Activated T-cell treated with anti-CD3 and anti-CD28 coated beads, Interleukin-2, amount 50 U/mL, for 4 hours (primary cell): ENCODE data around the gene RYR2. TPM values are rescaled to one million over a fixed set of nuclear protein-coding genes. Genes with fewer than 3 reads are reported as not detected.

Experiments used
- ATAC-seq, 2 donors: fragments of 200-7000 bp; cut with Tn5 transposase; one replicate each; pipeline ENCODE4 v1.10.0; 2021
- DNase-seq: peaks from one replicate; pipeline ENCODE4 v3.0.0-alpha.2; 2020
- H3K27me3 Mint-ChIP-seq: one replicate; pipeline ENCODE4 v1.8.0; 2021; ENCODE audit warnings: low read depth, mixed read lengths
- H3K36me3 Mint-ChIP-seq: one replicate; pipeline ENCODE4 v1.8.0; 2022; ENCODE audit warnings: mixed read lengths; ENCODE audit not compliant: insufficient read depth
- H3K4me1 Mint-ChIP-seq: one replicate; pipeline ENCODE4 v1.8.0; 2021; ENCODE audit warnings: low read depth, mixed read lengths
- H3K4me3 Mint-ChIP-seq: one replicate; pipeline ENCODE4 v1.8.0; 2021; ENCODE audit warnings: mild to moderate bottlenecking, moderate library complexity, mixed read lengths
- H3K9me3 Mint-ChIP-seq: one replicate; pipeline ENCODE4 v1.8.0; 2021; ENCODE audit warnings: mixed read lengths
- total RNA-seq, 3 donors: library from RNA; stranded (reverse); gene quantifications; one replicate each; pipeline ENCODE4 v1.2.1, GENCODE V29; 2021

Gene RYR2
- total RNA-seq = under 1 TPM; 0.05 to 0.08 (median 0.05) TPM

DNA sequence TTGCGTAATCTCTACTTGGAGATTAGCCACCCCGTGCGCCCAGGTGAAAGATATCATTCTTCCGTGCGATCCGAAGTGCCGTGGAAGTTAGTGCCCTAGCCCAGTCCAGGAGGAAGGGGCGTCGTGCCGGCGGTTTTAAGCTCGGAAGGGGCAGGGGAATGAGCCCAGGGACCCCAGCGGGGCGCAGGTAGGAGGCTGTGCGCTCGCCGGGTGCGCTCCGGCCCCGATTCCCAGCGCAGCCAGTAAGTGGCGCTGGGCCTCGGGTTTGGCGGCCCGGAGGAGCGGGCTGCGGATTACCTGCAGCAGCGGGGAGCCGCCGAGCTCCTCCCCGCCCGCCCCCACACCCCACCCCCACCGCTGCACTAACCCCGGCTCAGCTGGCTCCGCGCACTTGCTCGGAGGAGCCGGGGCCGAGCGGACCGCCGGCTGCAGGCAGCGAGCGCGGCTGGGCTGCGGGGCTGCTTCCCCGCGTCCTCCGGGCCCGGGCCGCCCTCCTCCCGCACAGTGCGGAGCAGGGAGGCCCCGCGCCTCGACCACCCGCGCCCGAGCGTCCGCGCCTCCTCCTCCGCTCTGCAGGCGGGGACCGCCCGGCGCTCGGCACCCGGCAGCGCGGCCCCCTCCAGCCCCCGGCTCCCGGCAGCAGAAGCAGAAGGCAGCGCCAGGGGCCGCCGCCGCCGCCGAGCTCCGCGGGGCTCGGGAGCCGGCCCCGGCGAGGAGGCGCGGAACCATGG is at the start of gene RYR2:
RYR2 (plus strand) TSS at position 390 of the 731 bp plus-strand sequence; CDS start at position 728, 338 bp downstream.
- DNase-seq = no peak
- H3K27me3 Mint-ChIP-seq = peaks cover 51% of the 10 kb centered on the region
- no peaks in the 10 kb centered on the region for H3K9me3 Mint-ChIP-seq
- H3K36me3 Mint-ChIP-seq = no peaks in the 10 kb centered on the region
- peak; percentile 28 to 49 for ATAC-seq
- no peak within 1 kb of the TSS for H3K4me3 Mint-ChIP-seq
- peaks cover 11% of the 10 kb centered on the region for H3K4me1 Mint-ChIP-seq

DNA sequence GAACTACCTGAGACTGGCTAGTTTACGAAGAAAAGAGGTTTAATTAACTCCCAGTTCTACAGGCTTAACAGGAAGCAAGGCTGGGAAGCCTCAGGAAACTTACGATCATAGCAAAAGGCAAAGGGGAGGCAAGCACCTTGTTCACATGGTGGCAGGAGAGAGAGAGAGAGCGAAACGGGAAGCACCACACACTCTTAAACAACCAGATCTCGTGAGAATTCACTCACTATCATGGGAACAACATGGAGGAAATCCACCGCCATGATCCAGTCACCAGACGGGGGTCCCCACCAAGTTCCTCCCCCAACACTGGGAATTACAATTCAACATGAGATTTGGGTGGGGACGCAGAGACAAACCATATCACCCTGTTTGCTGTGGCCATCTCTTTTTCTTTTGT is 49.5 kb upstream of the RYR2 start:
- H3K4me3 Mint-ChIP-seq = no peak overlapping the region

DNA sequence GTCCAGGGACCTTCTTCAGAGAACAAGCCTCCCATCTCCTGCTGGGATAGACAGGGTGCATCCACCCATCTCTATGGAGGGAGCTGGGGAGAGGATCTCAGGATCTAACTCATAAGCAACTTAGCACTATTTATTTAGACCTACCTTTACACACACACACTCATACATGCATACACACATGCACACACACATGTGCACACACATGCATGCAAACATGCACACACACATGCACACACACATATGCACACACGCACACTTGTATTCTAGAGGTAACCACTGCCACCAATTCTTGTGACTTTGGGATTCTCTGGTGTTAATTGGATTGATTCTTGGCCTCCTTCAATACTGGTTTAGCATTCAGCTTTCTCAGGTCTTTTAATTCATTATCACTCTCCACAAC is 47.5 kb upstream of the RYR2 start:
- no peak overlapping the region for H3K4me3 Mint-ChIP-seq
- H3K4me1 Mint-ChIP-seq = no peaks in the 10 kb centered on the region
- no peak for DNase-seq
- ATAC-seq = no peak
- no peaks in the 10 kb centered on the region for H3K36me3 Mint-ChIP-seq
- H3K9me3 Mint-ChIP-seq = peaks cover 17% of the 10 kb centered on the region
- peaks cover 5% of the 10 kb centered on the region for H3K27me3 Mint-ChIP-seq

More for the DNA sequence above, 49.5 kb upstream of the RYR2 start:
- ATAC-seq (no peak), DNase-seq (no peak)
- Mint-ChIP-seq H3K36me3 (no peaks in the 10 kb centered on the region), H3K9me3 (peaks cover 17% of the 10 kb centered on the region), H3K4me1 (no peaks in the 10 kb centered on the region), H3K27me3 (peaks cover 5% of the 10 kb centered on the region)

DNA sequence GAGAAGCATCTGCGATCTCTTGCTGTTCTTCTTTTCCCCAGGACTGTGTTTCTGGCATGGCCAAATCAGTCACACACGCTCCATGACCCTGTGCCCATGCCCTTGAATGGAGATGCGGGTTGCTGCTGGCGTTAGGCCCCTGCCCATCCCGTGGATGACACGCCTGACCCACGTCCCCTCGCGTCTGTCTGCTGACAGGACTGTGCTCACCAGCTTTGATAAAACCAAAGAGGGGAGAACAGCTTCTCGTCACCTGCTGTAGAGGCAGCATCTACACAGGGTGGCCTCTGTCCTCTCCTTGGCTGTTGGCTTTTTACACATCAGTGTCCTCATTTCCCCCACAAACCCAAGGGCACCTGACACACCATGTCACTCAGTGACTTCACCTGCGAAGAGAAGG is 44.6 kb upstream of the RYR2 start:
- no peak overlapping the region for H3K4me3 Mint-ChIP-seq
- H3K36me3 Mint-ChIP-seq = no peaks in the 10 kb centered on the region
- ATAC-seq (no peak), DNase-seq (no peak)
- H3K9me3 Mint-ChIP-seq = no peaks in the 10 kb centered on the region
- H3K4me1 Mint-ChIP-seq = no peaks in the 10 kb centered on the region
- H3K27me3 Mint-ChIP-seq = peaks cover under 1% of the 10 kb centered on the region

DNA sequence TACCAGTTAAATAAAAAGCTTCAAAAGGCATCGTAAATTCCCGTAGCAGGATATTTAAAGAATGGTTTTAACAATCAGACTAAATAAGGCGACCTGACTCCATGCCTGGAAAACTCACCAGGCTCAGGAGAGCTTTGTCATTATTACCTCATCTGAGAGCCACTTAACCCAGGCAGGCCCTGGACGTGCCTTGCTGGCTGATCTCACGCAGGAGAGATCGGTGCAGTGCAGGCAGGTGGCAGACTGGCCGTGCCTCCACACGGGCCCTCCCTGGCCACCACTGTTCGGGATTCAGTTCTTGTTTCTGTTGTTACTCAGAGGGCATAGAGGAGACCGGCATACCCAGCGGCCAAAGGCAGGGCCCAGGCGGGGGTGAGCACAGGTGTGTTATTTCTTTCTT is 44.1 kb upstream of the RYR2 start:
- Mint-ChIP-seq H3K9me3 (no peaks in the 10 kb centered on the region), H3K36me3 (no peaks in the 10 kb centered on the region), H3K4me1 (no peaks in the 10 kb centered on the region), H3K27me3 (no peaks in the 10 kb centered on the region), H3K4me3 (no peak overlapping the region)
- ATAC-seq (no peak), DNase-seq (no peak)

DNA sequence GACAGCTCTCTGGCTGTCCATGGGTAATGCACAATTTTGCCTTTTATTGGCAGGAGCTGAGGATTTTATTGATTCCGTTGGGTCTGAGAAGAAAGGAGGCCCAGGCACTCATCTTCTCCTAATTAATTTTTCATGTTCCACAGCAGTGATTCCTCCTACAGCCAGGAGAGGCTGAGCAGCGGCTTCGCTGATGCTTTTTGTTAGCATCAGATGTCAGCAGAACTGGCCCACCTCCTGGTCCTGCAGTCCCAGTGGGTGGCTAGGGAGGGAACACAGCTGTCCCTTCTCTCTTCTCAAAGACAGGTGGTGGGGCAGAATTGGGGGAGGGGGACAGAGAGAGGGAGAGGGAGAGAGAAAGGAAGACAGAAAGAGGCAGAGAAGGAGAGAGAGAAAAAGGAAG is 43.4 kb upstream of the RYR2 start:
- no peak for DNase-seq
- Mint-ChIP-seq H3K4me3 (no peak overlapping the region), H3K9me3 (no peaks in the 10 kb centered on the region), H3K36me3 (no peaks in the 10 kb centered on the region), H3K27me3 (peaks cover 3% of the 10 kb centered on the region), H3K4me1 (no peaks in the 10 kb centered on the region)
- no peak for ATAC-seq

DNA sequence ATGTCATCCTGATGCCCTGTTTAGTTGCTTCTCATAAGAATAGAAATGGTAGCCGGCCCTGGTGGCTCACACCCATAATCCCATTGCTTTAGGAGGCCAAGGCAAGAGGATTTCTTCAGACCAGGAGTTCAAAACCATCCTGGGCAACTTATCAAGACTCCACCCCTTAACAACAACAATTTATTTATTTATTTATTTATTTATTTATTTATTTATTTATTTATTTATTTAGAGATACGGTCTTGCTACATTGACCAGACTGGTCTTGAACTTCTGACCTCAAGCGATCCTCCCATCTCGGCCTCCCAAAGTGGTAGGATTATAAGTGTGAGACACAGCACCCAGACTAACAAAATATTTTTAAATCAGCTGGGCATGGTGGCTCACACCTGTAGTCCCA is 41.8 kb upstream of the RYR2 start:
- no peaks in the 10 kb centered on the region for H3K9me3 Mint-ChIP-seq
- H3K36me3 Mint-ChIP-seq = no peaks in the 10 kb centered on the region
- ATAC-seq (no peak), DNase-seq (no peak)
- H3K4me1 Mint-ChIP-seq = no peaks in the 10 kb centered on the region
- H3K4me3 Mint-ChIP-seq = no peak overlapping the region
- peaks cover 3% of the 10 kb centered on the region for H3K27me3 Mint-ChIP-seq

DNA sequence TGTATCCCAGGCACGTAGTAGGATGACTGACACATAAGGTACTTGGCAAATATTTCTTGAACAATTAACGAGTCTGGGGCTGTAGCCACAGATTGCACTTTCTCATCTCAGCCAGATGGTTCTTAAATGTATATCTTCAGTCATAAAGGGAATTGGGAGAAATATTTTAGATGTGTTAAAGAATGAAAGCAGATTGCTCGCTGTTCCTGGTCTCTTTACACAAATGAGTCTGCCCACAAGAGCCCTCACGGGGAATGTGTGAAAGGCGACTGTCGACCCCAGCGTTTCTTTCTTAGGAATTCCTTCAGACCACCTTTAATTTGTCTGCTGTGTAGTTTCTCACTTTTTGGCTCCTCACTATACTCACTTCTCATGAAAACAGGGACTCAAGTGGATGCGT is 38.5 kb upstream of the RYR2 start:
- Mint-ChIP-seq H3K4me1 (no peaks in the 10 kb centered on the region), H3K36me3 (no peaks in the 10 kb centered on the region), H3K27me3 (peaks cover 3% of the 10 kb centered on the region), H3K4me3 (no peak overlapping the region), H3K9me3 (no peaks in the 10 kb centered on the region)
- DNase-seq = no peak
- ATAC-seq = no peak

DNA sequence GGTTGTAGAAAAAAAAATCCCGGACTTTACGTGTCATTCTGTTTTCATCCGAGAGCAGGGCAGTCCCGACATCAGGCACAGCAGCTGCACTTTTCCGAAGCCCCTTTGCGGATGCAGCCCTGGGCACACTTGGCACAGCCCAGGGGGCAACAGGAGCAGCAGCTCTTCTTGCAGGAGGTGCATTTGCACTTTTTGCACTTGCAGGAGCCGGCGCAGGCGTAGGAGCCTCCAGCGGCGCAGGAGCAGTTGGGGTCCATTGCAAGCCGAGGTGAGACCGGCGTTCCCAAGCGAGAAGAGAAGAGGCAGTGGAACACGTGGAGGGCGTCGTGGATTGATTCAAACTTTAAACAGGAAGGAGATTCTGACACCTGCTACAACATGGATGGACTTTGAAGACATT is 37.9 kb upstream of the RYR2 start, which contains the start of gene MT1HL1:
MT1HL1 (minus strand) TSS at position 326 of the 400 bp plus-strand sequence; CDS start at position 257, 69 bp downstream.
- DNase-seq (no peak), ATAC-seq (no peak)
- H3K4me3 Mint-ChIP-seq = no peak within 1 kb of the TSS
- no peaks in the 10 kb centered on the region for H3K36me3 Mint-ChIP-seq
- no peaks in the 10 kb centered on the region for H3K9me3 Mint-ChIP-seq
- H3K4me1 Mint-ChIP-seq = no peaks in the 10 kb centered on the region
- peaks cover 3% of the 10 kb centered on the region for H3K27me3 Mint-ChIP-seq

DNA sequence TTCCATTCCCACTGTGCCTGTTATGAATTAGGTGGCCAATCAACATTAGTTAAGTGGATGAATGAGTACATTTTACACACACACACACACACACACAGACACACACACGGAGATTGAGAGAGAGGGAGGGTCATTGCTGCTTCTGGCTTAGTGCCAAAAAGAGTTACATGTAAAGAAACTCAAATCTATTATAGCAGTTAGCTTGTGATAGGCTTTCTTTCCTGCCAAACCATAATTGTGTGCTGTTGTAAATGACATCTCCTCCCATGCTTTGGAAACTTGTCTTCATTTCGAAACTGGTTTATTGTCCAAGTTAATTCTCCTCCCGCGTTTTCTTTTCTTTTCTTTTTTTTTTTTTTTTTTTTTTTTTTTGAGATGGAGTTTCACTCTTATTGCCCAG is 36.3 kb upstream of the RYR2 start:
- Mint-ChIP-seq H3K4me3 (no peak overlapping the region), H3K9me3 (no peaks in the 10 kb centered on the region), H3K4me1 (no peaks in the 10 kb centered on the region), H3K27me3 (peaks cover 3% of the 10 kb centered on the region), H3K36me3 (no peaks in the 10 kb centered on the region)
- no peak for ATAC-seq
- DNase-seq = no peak

DNA sequence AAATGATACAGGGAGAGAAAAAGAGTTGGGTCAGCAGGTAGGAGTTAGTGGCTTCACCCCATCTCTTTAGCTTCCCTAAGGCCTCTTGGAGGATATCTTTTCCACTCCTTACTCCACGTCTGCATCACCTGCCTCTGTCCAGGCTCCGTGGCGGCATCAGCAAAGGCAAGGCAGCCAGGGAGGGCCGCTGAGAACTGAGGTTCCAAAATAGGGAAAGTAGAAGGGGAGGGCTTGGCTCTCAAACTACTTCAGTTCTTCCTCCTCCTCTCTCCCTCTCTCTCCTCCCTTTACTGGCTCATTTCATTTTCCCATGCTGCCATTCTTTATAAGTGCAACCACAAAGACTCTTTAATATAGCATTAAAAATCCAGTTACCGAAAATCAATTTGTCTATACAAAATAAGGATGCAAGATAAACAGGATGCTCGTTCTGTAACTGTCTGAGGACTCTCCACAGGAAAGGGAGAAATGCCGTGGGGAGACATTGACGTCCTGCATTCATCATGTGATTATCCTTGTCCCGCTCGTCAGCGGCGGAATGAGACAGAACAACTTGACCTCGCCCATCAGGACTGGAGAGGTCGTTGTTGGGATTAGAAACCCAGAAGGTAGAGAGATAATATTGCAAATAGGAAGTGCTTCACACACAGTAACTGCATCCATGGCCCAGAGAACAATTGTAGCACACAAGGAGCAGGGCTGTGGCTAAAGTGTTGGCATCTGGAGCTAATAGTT is 34.7 kb upstream of the RYR2 start:
- Mint-ChIP-seq H3K9me3 (no peaks in the 10 kb centered on the region), H3K27me3 (peaks cover 3% of the 10 kb centered on the region), H3K4me3 (no peak overlapping the region), H3K4me1 (no peaks in the 10 kb centered on the region), H3K36me3 (no peaks in the 10 kb centered on the region)
- ATAC-seq (no peak), DNase-seq (no peak)

DNA sequence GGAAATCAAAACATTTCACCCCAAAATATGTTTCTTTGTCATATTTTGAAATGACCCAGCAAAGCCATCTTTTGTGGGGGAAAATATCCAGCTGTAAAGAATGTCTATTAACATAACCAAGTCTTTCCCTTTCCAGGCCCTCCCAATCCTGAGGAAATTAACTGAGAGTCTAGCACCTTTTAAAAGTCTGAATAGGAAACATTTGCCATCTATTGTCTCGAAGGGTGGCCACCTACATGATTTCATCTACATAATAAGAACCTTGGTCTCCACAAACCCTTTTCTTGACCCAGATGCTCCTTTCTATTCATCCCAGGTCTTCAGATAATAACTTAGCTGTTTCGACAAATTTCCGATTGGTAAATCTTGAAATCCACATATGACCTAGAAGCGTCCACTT is 32.4 kb upstream of the RYR2 start:
- Mint-ChIP-seq H3K9me3 (no peaks in the 10 kb centered on the region), H3K4me3 (no peak overlapping the region), H3K27me3 (no peaks in the 10 kb centered on the region), H3K4me1 (no peaks in the 10 kb centered on the region), H3K36me3 (no peaks in the 10 kb centered on the region)
- DNase-seq = no peak
- ATAC-seq = no peak

DNA sequence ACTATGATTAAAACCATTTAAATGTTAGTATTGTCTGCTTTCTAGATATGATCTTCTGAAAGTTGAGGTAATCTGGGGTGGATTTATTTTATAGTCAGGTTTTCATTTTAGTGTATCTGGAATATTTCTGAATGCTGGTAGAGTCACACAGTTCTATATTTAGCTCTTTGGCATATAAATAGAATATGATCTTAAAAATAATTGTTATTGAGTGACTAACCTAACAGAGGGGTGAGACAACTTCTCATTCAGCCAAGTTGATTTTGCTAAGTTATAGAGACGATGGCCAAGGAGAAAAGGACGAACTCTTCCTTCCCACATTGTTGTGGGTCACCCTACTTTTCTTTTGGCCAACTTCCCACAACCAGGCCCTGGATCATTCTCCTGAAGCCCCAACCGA is 30.6 kb upstream of the RYR2 start:
- ATAC-seq (no peak), DNase-seq (no peak)
- no peaks in the 10 kb centered on the region for H3K27me3 Mint-ChIP-seq
- no peak overlapping the region for H3K4me3 Mint-ChIP-seq
- no peaks in the 10 kb centered on the region for H3K36me3 Mint-ChIP-seq
- H3K4me1 Mint-ChIP-seq = no peaks in the 10 kb centered on the region
- H3K9me3 Mint-ChIP-seq = no peaks in the 10 kb centered on the region

DNA sequence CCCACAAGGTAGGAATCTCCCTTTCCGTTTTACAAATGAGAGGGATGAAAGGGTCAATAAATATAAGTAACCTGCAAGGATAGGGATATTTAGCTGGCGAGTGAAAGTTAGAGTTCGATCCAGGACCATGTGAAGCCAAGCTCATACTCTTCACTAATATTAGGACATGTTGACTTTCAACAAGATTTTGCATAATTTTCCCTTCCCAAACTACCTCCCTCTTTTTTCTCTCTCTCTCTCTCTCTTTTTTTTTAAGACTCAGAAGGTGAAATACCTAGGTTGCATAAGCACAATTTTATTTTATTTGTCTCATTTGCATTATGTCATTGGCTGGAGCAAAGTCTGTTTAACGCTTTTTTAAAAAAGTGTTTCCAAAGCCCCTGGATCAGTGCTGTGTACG is 29.6 kb upstream of the RYR2 start:
- Mint-ChIP-seq H3K4me1 (no peaks in the 10 kb centered on the region), H3K9me3 (no peaks in the 10 kb centered on the region), H3K27me3 (no peaks in the 10 kb centered on the region), H3K4me3 (no peak overlapping the region), H3K36me3 (no peaks in the 10 kb centered on the region)
- ATAC-seq (no peak), DNase-seq (no peak)

DNA sequence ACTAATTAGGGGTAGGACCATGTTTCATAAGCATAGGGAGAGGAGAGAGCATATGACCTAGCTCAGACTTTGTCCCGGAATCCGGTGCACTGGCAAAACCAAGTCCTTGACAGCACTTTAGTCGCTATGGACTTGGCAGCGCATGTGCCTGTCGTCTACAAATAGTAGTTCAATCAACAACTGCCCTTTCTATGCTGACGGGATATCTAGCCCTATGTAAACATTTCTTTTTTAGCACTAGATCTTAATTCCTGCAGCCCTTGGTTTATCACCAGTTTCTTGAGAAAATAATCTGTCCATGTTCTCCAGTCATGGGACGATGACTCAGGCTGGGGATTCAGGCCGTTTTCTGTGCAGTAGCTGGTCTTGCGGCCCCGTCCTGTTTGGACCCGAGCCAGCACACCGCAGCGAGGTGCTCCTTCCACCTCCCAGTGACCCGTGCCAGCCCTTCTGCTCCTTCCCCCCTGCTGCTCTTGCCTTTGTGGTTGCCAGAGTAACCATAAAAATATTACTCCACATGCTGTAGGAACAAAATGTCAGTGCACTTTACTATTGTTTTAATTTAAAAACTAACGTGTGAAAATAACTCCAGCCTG is 29.1 kb upstream of the RYR2 start:
- Mint-ChIP-seq H3K4me3 (no peak overlapping the region), H3K27me3 (peaks cover under 1% of the 10 kb centered on the region), H3K4me1 (no peaks in the 10 kb centered on the region), H3K9me3 (no peaks in the 10 kb centered on the region), H3K36me3 (no peaks in the 10 kb centered on the region)
- ATAC-seq = no peak
- no peak for DNase-seq
